ENCODE results near the gene CFAP299. TPM values are rescaled to one million over a fixed set of nuclear protein-coding genes. Genes with fewer than 3 reads are reported as not detected.

CFAP299 gene
- total and polyA plus RNA-seq, 2 of the 8 experiments (the other 6 are each of a cell fraction or from before 2014, with no cell fraction given): not detected

DNA sequence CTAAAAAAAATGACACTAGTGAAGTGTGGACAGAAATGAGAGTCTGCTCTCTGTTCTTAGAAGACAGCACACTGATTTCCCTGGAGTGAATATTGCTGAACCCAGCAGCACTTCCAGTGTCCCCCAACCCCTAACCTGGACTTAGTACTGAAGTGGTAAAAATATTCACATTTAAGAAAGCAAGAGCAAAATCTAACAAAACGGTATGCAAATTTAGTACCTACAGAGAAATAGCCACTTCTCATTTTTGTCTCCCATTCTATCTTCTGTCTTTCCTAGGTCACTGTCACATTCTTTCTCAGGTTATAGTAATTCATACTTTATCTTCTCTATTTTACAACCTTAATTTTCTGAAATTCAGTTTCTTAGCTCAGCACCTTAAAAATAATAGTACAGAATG is 274.7 kb downstream of the CFAP299 start (continued):
- TF ChIP-seq, protein P1, sequence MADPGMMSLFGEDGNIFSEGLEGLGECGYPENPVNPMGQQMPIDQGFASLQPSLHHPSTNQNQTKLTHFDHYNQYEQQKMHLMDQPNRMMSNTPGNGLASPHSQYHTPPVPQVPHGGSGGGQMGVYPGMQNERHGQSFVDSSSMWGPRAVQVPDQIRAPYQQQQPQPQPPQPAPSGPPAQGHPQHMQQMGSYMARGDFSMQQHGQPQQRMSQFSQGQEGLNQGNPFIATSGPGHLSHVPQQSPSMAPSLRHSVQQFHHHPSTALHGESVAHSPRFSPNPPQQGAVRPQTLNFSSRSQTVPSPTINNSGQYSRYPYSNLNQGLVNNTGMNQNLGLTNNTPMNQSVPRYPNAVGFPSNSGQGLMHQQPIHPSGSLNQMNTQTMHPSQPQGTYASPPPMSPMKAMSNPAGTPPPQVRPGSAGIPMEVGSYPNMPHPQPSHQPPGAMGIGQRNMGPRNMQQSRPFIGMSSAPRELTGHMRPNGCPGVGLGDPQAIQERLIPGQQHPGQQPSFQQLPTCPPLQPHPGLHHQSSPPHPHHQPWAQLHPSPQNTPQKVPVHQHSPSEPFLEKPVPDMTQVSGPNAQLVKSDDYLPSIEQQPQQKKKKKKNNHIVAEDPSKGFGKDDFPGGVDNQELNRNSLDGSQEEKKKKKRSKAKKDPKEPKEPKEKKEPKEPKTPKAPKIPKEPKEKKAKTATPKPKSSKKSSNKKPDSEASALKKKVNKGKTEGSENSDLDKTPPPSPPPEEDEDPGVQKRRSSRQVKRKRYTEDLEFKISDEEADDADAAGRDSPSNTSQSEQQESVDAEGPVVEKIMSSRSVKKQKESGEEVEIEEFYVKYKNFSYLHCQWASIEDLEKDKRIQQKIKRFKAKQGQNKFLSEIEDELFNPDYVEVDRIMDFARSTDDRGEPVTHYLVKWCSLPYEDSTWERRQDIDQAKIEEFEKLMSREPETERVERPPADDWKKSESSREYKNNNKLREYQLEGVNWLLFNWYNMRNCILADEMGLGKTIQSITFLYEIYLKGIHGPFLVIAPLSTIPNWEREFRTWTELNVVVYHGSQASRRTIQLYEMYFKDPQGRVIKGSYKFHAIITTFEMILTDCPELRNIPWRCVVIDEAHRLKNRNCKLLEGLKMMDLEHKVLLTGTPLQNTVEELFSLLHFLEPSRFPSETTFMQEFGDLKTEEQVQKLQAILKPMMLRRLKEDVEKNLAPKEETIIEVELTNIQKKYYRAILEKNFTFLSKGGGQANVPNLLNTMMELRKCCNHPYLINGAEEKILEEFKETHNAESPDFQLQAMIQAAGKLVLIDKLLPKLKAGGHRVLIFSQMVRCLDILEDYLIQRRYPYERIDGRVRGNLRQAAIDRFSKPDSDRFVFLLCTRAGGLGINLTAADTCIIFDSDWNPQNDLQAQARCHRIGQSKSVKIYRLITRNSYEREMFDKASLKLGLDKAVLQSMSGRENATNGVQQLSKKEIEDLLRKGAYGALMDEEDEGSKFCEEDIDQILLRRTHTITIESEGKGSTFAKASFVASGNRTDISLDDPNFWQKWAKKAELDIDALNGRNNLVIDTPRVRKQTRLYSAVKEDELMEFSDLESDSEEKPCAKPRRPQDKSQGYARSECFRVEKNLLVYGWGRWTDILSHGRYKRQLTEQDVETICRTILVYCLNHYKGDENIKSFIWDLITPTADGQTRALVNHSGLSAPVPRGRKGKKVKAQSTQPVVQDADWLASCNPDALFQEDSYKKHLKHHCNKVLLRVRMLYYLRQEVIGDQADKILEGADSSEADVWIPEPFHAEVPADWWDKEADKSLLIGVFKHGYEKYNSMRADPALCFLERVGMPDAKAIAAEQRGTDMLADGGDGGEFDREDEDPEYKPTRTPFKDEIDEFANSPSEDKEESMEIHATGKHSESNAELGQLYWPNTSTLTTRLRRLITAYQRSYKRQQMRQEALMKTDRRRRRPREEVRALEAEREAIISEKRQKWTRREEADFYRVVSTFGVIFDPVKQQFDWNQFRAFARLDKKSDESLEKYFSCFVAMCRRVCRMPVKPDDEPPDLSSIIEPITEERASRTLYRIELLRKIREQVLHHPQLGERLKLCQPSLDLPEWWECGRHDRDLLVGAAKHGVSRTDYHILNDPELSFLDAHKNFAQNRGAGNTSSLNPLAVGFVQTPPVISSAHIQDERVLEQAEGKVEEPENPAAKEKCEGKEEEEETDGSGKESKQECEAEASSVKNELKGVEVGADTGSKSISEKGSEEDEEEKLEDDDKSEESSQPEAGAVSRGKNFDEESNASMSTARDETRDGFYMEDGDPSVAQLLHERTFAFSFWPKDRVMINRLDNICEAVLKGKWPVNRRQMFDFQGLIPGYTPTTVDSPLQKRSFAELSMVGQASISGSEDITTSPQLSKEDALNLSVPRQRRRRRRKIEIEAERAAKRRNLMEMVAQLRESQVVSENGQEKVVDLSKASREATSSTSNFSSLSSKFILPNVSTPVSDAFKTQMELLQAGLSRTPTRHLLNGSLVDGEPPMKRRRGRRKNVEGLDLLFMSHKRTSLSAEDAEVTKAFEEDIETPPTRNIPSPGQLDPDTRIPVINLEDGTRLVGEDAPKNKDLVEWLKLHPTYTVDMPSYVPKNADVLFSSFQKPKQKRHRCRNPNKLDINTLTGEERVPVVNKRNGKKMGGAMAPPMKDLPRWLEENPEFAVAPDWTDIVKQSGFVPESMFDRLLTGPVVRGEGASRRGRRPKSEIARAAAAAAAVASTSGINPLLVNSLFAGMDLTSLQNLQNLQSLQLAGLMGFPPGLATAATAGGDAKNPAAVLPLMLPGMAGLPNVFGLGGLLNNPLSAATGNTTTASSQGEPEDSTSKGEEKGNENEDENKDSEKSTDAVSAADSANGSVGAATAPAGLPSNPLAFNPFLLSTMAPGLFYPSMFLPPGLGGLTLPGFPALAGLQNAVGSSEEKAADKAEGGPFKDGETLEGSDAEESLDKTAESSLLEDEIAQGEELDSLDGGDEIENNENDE (IDR thresholded peaks at IDR 0.05; ENCODE audit: insufficient replicate concordance, low read length): no peak
- TF ChIP-seq CHD2 (IDR thresholded peaks at IDR 0.05; ENCODE audit: low read length): no peak
- TF ChIP-seq, protein P2, sequence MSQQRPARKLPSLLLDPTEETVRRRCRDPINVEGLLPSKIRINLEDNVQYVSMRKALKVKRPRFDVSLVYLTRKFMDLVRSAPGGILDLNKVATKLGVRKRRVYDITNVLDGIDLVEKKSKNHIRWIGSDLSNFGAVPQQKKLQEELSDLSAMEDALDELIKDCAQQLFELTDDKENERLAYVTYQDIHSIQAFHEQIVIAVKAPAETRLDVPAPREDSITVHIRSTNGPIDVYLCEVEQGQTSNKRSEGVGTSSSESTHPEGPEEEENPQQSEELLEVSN (IDR thresholded peaks at IDR 0.05): no peak
- no peak for TF ChIP-seq SUZ12 (IDR thresholded peaks at IDR 0.05; ENCODE audit: low read length)
- no peak for TF ChIP-seq POU5F1 (IDR thresholded peaks at IDR 0.05; ENCODE audit: low read depth, low read length)
- no peak for TF ChIP-seq NRF1 (IDR thresholded peaks at IDR 0.05; ENCODE audit: low read depth, low read length)
- no peak for TF ChIP-seq CBX8 (IDR thresholded peaks at IDR 0.05; ENCODE audit: borderline replicate concordance, low read depth, low read length)
- TF ChIP-seq SP2 (IDR thresholded peaks at IDR 0.05; ENCODE audit: low read length): no peak
- TF ChIP-seq YY1 (IDR thresholded peaks at IDR 0.05; ENCODE audit: low read depth, low read length): no peak
- no peak for TF ChIP-seq KDM4A (IDR thresholded peaks at IDR 0.05; ENCODE audit: low read depth, low read length, severe bottlenecking)
- no peak for TF ChIP-seq MAFK (IDR thresholded peaks at IDR 0.05; ENCODE audit: low read depth, low read length)
